GM12891 (cell line): Measurements from ENCODE around the gene CENPV.

ENCODE experiments used
- PAX5 ChIP-seq: IDR thresholded peaks from 2 replicates; pipeline ENCODE4 v1.6.1; 2011; ENCODE audit warnings: low read length, moderate library complexity, mild to moderate bottlenecking; ENCODE audit not compliant: insufficient read depth, severe bottlenecking
- POLR2A ChIP-seq: IDR thresholded peaks from 2 replicates; pipeline ENCODE4 v1.6.1; 2011; ENCODE audit warnings: low read depth, low read length, control low read depth
- POLR2AphosphoS5 ChIP-seq: IDR thresholded peaks from 2 replicates; pipeline ENCODE4 v1.6.1; 2011; ENCODE audit warnings: low read depth, low read length, control low read depth
- SPI1 ChIP-seq: IDR thresholded peaks from 2 replicates; pipeline ENCODE4 v1.6.1; 2011; ENCODE audit warnings: low read depth, low read length, control low read depth
- TAF1 ChIP-seq: IDR thresholded peaks from 2 replicates; pipeline ENCODE4 v1.6.1; 2011; ENCODE audit warnings: low read depth, low read length, control low read depth

DNA sequence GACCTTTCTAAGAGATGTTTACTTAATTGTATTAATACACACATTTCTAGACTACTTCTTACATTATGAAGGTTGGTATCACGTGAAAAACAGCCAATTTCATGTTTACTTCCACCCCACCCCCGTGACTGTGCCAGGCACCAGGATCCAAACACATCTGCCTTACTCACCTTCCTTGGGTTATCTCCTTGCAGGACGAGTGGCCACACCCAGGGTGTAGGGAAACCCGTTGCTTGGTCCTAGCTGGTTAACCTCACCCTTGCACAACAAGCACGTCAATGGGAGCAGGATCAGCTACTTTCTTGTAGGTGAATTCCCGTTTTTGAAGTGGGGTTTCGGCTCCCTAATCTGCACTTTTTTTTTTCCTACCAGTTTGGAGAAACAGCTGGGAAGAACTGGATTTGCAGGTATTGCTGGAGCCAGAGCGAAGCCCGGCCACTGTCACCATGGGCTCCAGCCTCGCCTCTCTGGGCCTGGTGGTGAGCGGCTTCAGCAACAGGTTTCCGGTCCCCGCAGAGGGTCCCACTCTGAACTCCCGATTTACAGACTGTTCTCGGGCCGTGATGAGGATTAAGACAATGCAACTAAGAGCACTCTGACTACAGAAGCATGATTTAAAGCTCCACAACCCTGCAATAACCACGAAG lies 25.5 kb upstream of the CENPV start:
- no peak for TF ChIP-seq POLR2A
- no peak for TF ChIP-seq POLR2AphosphoS5
- TF ChIP-seq TAF1: no peak
- TF ChIP-seq SPI1: no peak
- no peak for TF ChIP-seq PAX5
